Breast epithelium (tissue), 4 donors: ENCODE data around the gene C9orf43. TPM values are rescaled to one million over a fixed set of nuclear protein-coding genes. Genes with fewer than 3 reads are reported as not detected.
"Not testable (repeated sequence)": the region's sequence is repeated elsewhere in the genome, so short reads cannot be mapped to it uniquely, and the experiment has no call there.

Experiments
- DNase-seq, 2 donors: peaks; one replicate each; pipeline ENCODE4 v3.0.0-alpha.2; 2019; ENCODE audit warnings: low spot score in 2 of 2
- H3K27ac ChIP-seq, 2 donors: fragments of 200-600 bp; sonication (generic) in 1 of 2; one replicate each; pipeline ENCODE4 v1.5.1; 2016 to 2019; ENCODE audit warnings: mild to moderate bottlenecking in 1 of 2
- H3K27me3 ChIP-seq, 2 donors: fragments of 200-600 bp; sonication (generic) in 1 of 2; one replicate each; pipeline versions ENCODE4 v1.5.1 to v1.6.0; 2017 to 2019; ENCODE audit warnings: control low read depth in 1 of 2, mild to moderate bottlenecking in 1 of 2
- H3K36me3 ChIP-seq: fragments of 200-600 bp; one replicate; pipeline ENCODE4 v1.5.1; 2019
- H3K4me1 ChIP-seq, 2 donors: fragments of 200-600 bp; sonication (generic); one replicate each; pipeline ENCODE4 v1.5.1; 2016 to 2019; ENCODE audit warnings: control low read depth in 1 of 2
- H3K4me3 ChIP-seq, 3 donors: fragments of 200-600 bp; sonication (generic); 1 replicate in 2 of 3; 2 replicates in 1 of 3; pipeline ENCODE4 v1.5.1; 2016 to 2019; ENCODE audit warnings: mild to moderate bottlenecking in 3 of 3, moderate library complexity in 2 of 3
- H3K9me3 ChIP-seq, 2 donors: fragments of 200-600 bp; sonication (generic) in 1 of 2; one replicate each; pipeline ENCODE4 v1.5.1; 2016 to 2019; ENCODE audit warnings: control low read depth in 1 of 2
- POLR2A ChIP-seq: fragments of 450-650 bp; IDR thresholded peaks from one replicate; pipeline ENCODE4 v1.6.1; 2016; ENCODE audit warnings: antibody characterized with exemption, mild to moderate bottlenecking, moderate library complexity
- POLR2AphosphoS5 ChIP-seq, 3 donors: sonication (generic); formaldehyde crosslinking; IDR thresholded peaks; one replicate each; pipeline ENCODE4 v1.6.1; 2017; ENCODE audit warnings: antibody characterized with exemption in 3 of 3
- intact Hi-C: fragments of 100-400 bp; cut with DNase I; formaldehyde crosslinking; loops from one replicate; pipeline ENCODE4 v1.15.1; 2023; ENCODE audit warnings: low total_unique reads
- total RNA-seq, 3 donors: library from RNA; depleted of rRNA; stranded (reverse); fragments of >200 nt; gene quantifications; one replicate each; pipeline ENCODE4 v1.1.0, GENCODE V29; 2016
- TF ChIP-seq, protein P1 (sequence below), 3 donors: fragments of 450-650 bp; IDR thresholded peaks; one replicate each; pipeline ENCODE4 v1.5.1; 2016 to 2017; ENCODE audit warnings: antibody characterized with exemption in 3 of 3, mild to moderate bottlenecking in 3 of 3, moderate library complexity in 3 of 3

The C9orf43 gene
- total RNA-seq, 3 donors from 2014 or later, result 0.59 to 1.6 (median 0.66) TPM

- TF ChIP-seq POLR2AphosphoS5 (IDR thresholded peaks at IDR 0.05) (peak; percentile 69 to 80 (median 70)), POLR2A (peak; percentile 34)
- TF ChIP-seq, protein P1, sequence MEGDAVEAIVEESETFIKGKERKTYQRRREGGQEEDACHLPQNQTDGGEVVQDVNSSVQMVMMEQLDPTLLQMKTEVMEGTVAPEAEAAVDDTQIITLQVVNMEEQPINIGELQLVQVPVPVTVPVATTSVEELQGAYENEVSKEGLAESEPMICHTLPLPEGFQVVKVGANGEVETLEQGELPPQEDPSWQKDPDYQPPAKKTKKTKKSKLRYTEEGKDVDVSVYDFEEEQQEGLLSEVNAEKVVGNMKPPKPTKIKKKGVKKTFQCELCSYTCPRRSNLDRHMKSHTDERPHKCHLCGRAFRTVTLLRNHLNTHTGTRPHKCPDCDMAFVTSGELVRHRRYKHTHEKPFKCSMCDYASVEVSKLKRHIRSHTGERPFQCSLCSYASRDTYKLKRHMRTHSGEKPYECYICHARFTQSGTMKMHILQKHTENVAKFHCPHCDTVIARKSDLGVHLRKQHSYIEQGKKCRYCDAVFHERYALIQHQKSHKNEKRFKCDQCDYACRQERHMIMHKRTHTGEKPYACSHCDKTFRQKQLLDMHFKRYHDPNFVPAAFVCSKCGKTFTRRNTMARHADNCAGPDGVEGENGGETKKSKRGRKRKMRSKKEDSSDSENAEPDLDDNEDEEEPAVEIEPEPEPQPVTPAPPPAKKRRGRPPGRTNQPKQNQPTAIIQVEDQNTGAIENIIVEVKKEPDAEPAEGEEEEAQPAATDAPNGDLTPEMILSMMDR (IDR thresholded peaks at IDR 0.05), result peak; percentile 89 to 96 (median 96)
- intact Hi-C loops, result no loop called here
- peaks cover 0 to 7% of the 10 kb centered on the region in 2 donors for H3K4me1 ChIP-seq
- peak within 1 kb of the TSS; percentile 74 to 85 (median 78) for H3K4me3 ChIP-seq
- H3K9me3 ChIP-seq, result no peaks in the 10 kb centered on the region
- peak; percentile 98 to 99 for DNase-seq
- H3K36me3 ChIP-seq, result no peaks in the 10 kb centered on the region
- peak within 1 kb of the TSS; percentile 76 to 80 for H3K27ac ChIP-seq
- H3K27me3 ChIP-seq, result no peaks in the 10 kb centered on the region
These were observed 9.3 kb upstream of the C9orf43 start, which contains the start of gene ALAD for GRCh38 chr9:113401027-113401792. ALAD (minus strand) TSS chr9:113401284; CDS start chr9:113393559, 7,725 bp downstream.

DNA sequence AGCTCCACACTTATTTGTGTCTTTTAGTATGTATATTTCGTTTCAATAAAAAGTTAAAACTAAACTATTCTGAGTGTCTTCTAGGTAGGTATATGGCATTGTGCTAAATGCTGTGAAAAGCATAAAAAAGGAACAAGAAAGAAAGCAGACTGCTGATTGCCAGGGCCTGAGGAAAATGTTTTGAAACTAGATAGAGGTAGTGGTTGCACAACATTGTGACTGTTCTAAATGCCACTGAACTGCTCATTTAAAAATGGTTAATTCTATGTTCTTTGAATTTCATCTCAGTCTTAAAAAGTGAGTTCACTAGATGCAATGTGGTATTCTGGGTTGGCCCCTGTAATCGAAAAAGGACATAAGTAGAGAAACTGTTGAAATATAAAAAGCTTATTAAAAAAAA lies 6.9 kb upstream of the C9orf43 start:
- TF ChIP-seq POLR2AphosphoS5 (IDR thresholded peaks at IDR 0.05) (no peak), POLR2A (no peak)
- TF ChIP-seq, protein P1 (IDR thresholded peaks at IDR 0.05), result no peak
- peaks cover 0 to 7% of the 10 kb centered on the region in 2 donors for H3K4me1 ChIP-seq
- no peaks in the 10 kb centered on the region for H3K36me3 ChIP-seq
- H3K27me3 ChIP-seq, result no peaks in the 10 kb centered on the region
- intact Hi-C loops, result no loop called here
- H3K27ac ChIP-seq, result no peak overlapping the region
- no peak for DNase-seq
- H3K9me3 ChIP-seq, result no peaks in the 10 kb centered on the region
- no peak overlapping the region for H3K4me3 ChIP-seq

- DNase-seq, H3K36me3 ChIP-seq, H3K4me1 ChIP-seq, intact Hi-C loops, H3K27me3 ChIP-seq, H3K9me3 ChIP-seq, H3K4me3 ChIP-seq: not testable (repeated sequence)
- peak overlapping the region; percentile 54 to 73 for H3K27ac ChIP-seq
These were observed 4.2 kb upstream of the C9orf43 start for GRCh38 chr9:113406353-113406752.

DNA sequence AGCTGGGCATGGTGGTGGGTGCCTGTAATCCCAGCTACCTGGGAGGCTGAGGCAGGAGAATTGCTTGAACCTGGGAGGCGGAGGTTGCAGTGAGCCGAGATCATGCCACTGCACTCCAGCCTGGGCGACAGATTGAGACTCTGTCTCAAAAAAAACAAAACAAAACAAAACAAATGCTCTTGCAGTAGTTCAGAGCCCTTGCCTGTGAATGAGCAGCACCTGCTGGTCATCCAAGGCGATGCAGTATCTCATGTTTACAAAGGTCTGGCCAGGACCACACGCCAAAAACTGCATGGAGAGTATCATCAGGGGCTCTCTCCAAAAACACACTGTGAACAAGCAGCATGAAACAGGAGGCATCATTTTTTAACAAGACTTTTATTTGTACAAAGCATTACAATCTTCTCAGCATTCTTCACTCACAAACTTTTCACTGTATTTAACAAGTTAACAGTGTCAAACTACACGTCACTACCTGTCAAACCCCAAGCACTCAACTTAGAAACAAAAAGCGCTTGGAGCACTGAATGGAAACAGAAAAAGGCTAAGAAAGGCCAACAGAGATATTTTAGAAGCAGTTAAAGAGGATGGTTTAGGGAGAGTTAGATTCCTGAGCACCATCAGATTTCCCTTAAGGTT lies 3.6 kb upstream of the C9orf43 start:
- H3K4me1 ChIP-seq, H3K4me3 ChIP-seq, H3K36me3 ChIP-seq, intact Hi-C loops, H3K27me3 ChIP-seq, H3K9me3 ChIP-seq: not testable (repeated sequence)
- DNase-seq, result peak; percentile 56 to 64
- H3K27ac ChIP-seq, result peak overlapping the region; percentile 54 to 73
- TF ChIP-seq, protein P1 (IDR thresholded peaks at IDR 0.05), result peak; percentile 57 to 90 (median 87)

GRCh38 chr9:113409481-113409880 lies 1.1 kb upstream of the C9orf43 start:
- Histone ChIP-seq H3K27ac (peak overlapping the region; percentile 99), H3K36me3 (no peaks in the 10 kb centered on the region), H3K4me3 (peak overlapping the region; percentile 80 to 97 (median 91)), H3K27me3 (no peaks in the 10 kb centered on the region), H3K4me1 (peaks cover 0 to 9% of the 10 kb centered on the region in 2 donors), H3K9me3 (no peaks in the 10 kb centered on the region)
- intact Hi-C loops, result no loop called here
- TF ChIP-seq POLR2AphosphoS5 (IDR thresholded peaks at IDR 0.05), result no peak
- no peak for TF ChIP-seq POLR2A
- TF ChIP-seq, protein P1 (IDR thresholded peaks at IDR 0.05), result no peak
- no peak for DNase-seq
